IPS-18c (cell line): ENCODE results near the gene BAG2.

Experiments
- H3K4me3 ChIP-seq: 2 replicates; pipeline ENCODE4 v1.7.0; 2013; ENCODE audit warnings: low read depth, mild to moderate bottlenecking, low read length, moderate library complexity; ENCODE audit not compliant: insufficient read depth
- H3K9me3 ChIP-seq: one replicate; pipeline ENCODE4 v1.6.1; 2013; ENCODE audit warnings: mild to moderate bottlenecking, low read length, moderate library complexity; ENCODE audit not compliant: control insufficient read depth, insufficient read depth

BAG2 gene

DNA sequence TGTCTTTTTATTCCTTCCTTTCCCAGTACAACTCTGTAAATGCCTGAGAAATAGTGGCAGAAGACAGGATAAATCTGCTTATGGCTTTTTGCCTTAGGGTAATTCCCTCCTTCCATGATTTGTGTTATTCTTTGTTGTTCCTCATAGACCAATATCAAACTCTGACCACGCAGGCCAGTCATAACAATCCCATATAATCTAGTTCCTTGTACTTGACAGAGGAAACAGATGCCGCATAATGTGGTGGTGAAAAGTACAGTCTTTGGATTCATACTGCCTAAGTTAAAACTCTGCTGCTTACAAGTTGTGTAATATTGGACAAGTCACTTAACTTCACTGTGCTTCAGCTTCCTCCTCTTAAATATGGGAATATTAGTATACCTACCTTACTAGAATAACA, 8.2 kb upstream of the BAG2 start:
- Histone ChIP-seq H3K9me3 (no peaks in the 10 kb centered on the region), H3K4me3 (no peak overlapping the region)

DNA sequence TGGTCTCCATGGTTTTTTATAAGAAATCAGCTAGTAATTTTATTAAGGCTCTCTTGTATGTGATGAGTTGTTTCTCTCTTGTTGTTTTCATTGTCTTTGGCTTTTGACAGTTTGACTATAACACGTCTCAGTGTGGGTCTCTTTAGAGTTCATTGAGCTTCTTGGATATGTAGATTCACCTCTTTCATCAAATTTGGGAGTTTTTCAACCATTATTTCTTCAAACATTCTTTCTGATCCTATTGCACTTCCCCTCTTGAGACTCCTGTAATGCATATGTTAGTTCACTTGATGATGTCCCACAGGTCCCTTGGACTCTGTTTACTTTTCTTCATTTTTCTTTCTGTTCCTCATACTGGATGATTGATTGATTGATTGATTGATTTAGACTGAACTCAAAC, 7.0 kb upstream of the BAG2 start:
- H3K4me3 ChIP-seq: no peak overlapping the region
- no peaks in the 10 kb centered on the region for H3K9me3 ChIP-seq

DNA sequence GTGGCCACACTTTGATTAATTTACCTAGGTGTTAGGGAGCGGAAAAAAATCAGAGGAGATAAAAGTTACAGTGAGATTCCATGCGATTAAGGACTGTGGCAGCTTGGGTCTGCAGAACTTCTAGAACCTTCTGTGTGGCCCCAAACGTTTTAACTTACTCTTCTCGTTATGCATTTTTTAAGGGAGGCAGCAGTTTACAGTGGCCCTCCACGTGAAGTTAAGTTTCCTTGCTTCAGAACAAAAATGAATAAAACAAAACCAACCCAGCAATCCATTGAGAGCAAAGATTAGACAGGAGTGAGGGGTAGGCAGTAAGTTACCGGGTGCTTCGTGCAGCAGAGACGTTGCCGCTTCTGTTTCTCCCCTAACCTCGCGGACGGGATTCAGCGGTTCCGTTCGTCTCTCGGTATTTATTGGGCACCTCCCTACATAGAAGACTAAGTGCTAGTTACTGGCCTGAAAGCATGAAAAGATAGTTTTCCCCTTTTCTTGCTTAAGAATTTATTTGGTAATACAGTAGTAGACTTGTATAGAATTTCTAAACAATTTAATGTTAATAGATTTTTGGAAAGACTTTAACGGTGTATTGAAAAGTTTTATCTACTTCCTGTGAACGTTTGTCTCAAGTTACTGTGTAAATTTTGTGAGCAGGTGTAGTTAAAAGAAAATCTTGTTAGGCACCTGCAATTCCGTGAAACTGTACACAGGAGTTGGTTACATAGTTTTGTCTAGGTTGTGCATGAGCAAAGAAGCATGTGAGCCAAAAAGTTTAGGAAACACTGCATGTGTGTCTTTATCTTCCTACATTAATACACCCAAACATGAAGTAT, 1.1 kb downstream of the BAG2 start:
- peak overlapping the region; percentile 73 for H3K4me3 ChIP-seq

DNA sequence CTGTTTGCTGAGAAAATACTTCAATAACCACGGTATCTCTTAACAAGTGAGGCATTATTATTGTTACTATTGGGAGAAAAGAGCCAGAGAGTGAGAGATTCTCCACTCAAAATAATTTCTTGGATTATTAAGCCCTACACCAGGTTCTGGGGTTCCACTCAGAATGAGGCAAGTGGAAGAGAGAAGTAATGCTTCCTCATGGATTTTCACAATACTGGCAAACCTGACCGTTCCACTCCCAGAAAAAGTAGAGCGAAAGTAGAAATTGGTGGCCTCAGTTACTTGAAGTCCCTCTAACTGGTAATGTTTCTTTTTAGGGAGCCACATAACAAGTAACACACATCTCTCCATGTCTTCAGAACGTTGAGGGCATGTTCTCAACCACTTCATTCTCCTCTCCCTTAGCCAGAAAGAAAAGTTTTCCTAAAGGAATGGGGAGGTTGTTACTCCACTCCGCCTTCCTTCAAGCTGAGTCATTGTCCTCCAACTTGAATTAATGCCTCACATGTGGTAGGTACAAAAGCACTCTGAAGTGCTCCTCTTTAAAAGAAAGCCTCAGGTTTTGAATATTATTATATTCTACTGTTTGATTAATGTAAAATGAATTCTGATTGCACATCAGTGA, 1.9 kb downstream of the BAG2 start:
- Histone ChIP-seq H3K4me3 (peak overlapping the region; percentile 73), H3K9me3 (no peaks in the 10 kb centered on the region)

More for the DNA sequence above, 1.1 kb downstream of the BAG2 start:
- no peaks in the 10 kb centered on the region for H3K9me3 ChIP-seq

DNA sequence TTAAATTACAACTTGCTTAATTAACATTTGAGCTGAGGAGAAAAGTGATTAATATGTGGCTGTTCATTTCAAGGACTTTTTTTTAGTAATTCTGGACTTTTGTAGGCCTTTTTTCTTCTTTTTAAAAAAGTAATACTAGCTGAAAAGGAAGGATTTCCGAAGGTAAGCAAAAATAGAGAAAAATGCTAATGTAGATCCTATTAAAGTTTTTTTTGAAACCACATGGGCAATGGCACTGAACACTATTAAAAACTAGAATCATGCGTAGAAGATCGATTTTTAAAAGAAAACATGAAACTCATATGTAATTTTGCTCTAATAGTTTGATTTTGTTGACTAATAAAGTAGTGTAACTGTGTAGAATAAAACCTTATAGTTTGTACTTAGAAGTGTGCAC, 2.4 kb downstream of the BAG2 start:
- H3K4me3 ChIP-seq: no peak overlapping the region

DNA sequence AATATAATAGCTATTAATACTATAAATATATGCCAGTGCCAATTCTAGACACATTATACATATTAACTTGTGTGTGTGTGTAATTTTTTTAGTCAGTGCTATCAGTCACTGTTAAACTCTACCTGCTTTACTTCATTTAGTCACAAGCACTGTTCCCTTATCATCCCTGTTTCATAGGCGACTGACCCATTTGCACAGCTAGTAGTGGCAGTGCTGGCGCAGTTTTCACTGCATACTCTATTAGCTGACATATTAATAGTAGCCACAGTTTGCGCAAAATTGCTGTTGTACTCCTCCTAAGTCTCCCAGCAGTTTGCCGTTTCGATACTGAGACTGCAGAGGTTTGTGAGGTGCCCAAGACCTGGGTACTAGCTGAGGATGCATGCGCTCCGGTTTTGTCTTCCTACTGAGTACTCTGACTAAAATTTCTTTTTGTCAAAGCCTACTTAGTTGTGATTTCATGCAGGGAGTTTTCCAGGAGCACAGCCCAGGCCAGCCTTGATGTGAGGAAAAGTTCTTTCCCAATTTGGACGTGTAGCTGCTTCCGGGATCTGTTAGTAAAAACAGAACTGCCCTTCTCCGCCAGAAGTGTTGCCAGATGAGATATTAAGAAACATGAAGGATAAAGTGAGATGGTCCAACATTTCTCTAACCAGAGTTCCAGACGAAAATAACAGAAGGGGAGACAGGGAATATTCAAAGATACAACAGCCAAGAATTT, 5.6 kb downstream of the BAG2 start:
- no peak overlapping the region for H3K4me3 ChIP-seq
- no peaks in the 10 kb centered on the region for H3K9me3 ChIP-seq

More for the DNA sequence above, 2.4 kb downstream of the BAG2 start:
- no peaks in the 10 kb centered on the region for H3K9me3 ChIP-seq

DNA sequence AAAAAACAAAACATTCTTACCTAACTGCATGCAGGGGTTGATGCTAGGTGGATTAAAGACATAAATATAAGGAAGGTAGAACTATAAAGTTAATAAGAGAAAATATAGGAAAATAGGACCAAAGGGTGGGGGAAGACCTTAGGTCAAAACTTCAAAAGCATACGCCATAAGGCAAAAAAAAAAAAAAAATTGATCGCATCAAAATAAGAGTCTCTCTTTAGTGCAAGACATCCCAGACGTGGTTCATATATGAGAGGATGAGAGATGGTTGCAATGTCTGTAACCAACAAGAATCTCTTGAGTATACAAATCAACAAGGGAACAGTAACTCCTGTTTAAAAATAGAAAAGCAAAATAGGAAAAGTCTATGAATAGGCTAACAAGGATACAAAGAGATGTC, 8.5 kb downstream of the BAG2 start:
- H3K4me3 ChIP-seq: no peak overlapping the region
- no peaks in the 10 kb centered on the region for H3K9me3 ChIP-seq

DNA sequence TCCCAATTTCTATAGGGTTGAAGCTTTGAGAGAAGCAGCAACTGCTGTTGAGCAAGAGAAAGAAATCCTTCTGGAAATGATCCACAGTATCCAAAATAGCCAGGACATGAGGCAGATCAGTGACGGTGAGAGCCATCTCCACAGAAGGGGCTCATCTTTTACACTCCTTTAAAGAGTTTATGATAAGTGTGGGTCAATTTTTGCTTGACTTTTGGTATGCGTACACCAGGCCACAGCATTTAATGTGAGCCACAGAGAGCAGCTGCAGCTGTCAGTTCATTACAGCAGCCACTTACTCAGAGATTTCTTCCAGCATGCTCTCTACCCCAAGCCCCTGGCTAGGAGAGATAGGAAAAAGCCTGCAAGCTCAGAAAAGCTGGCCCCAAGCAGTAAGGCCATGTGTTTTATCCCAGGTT, 9.9 kb downstream of the BAG2 start:
- H3K4me3 ChIP-seq: no peak overlapping the region
- H3K9me3 ChIP-seq: no peaks in the 10 kb centered on the region

DNA sequence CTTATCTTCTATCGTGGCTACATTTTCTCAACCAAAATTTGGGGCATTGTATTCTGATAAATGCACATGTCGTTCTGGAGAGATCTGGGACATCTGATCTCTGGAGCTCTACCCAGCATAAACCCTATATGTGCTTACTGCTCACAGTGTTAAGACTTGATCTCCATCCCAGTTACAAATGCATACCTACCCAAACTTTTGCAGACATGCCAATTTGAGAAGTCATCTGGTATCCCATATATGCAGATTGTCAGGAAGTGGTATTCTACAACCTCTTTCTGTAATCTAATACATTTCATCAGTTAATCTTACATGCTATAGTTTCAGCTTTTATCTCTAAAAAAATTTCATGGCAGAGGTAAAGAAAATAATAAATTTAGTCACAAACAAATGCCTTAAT, 11.2 kb downstream of the BAG2 start:
- Histone ChIP-seq H3K4me3 (no peak overlapping the region), H3K9me3 (no peaks in the 10 kb centered on the region)

DNA sequence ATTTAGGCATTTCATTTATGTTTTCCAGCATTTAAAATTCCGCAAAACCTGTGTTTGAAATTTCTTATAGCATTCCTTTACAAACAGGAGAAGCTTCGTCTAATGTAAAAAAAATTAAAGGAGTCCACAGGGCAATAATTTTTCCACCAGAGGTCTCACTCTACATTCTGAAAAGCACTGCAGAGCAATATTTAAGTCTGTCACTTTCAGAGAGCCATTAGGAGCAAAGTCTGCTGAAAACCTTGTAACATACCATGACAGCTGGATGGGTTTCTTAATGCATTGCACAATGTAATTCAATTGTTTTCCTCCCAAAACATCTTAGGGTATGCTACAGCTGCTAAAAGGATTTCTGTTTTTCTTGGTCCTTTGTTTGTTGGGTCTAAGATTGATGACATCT, 18.0 kb downstream of the BAG2 start:
- H3K4me3 ChIP-seq: no peak overlapping the region
- H3K9me3 ChIP-seq: no peaks in the 10 kb centered on the region

DNA sequence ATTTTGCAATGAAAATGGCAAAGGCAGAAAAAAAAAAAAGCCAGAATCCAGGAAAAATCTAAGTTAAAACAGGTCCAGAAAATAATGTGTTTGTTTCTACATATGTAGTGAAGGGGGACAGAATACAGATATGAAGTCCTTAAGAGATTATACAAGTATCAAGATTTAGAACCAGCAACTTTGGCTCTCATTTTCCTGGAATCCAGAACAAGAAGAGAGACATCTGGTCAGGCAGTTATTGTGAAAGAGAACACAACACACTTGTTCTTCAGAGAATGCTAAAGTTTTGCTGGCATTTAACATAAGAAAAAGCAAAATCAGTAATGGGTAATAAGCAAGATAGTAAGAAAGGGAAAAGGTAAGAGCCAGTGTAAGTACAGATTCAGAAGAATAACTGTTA, 21.1 kb downstream of the BAG2 start:
- no peak overlapping the region for H3K4me3 ChIP-seq
- no peaks in the 10 kb centered on the region for H3K9me3 ChIP-seq

DNA sequence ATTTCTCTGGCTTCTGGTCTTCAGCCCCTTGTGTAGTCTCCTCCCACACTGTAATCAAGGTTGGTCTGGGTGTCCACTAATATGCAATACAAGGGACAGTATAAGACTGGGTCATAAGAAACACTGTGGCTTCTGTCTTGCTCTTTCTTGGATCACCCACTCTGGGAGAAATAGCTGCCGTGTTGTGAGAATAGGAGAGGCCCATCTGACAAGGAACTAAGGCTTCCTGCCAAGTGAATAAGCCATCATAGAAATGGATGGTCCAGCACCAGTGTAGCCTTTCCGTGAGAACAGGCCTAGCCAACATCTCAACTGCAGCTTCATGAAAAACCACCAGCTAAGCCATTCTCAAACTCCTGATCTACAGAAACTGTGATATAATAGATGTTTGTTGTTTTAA, 23.3 kb downstream of the BAG2 start:
- no peaks in the 10 kb centered on the region for H3K9me3 ChIP-seq
- no peak overlapping the region for H3K4me3 ChIP-seq

DNA sequence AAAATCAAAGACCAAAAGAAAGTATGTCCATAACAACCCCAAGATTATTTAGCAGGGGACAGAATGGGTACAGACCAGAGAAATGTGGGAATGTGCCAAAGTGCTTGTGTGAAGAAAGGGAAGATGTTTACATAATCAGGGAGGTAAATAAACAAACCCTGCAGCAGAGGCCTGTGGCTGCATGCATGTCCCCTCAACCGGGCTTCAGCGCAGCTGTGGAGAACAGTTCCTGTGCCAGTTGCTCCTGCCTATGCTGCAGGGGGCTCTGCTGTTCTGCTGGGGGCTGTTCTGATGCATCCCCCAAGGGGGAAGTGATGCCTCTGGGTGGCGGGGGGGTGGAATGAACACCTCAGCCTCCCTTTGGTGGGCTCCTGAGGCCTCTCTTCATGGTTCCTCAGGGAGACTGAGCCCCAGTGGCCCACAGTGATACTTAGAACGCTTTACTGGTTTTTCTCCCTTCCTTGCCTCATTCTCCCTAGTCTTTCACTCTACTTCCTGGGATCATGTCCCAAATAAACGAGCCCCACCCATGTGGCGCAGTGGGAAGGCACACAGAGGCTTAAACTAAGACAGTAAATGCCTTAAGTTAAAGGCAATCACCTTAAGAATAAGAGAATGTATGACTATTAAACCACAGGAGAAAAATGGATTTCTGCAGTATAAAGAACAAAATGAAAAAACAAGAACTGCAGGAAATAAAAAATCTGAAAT, 27.0 kb downstream of the BAG2 start:
- Histone ChIP-seq H3K4me3 (no peak overlapping the region), H3K9me3 (no peaks in the 10 kb centered on the region)

DNA sequence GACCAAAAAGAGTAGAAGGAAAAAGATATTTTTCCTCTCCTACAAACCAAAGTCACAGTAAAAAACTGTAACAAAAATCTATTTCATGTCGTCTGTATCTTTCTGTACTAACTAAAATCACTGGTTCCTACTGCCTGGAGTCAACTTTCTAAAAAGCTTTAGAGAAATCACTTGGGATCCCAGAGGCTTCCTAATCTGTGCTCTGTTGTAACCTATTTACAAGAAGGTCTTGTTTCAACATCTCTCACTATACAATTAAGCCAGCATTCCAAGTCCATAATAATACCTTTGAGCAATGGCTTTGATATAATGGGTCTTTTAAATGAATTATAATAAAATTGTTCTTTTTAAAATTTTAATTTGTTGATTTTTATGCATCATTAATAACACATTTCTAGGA, 29.6 kb downstream of the BAG2 start:
- H3K9me3 ChIP-seq: no peaks in the 10 kb centered on the region

DNA sequence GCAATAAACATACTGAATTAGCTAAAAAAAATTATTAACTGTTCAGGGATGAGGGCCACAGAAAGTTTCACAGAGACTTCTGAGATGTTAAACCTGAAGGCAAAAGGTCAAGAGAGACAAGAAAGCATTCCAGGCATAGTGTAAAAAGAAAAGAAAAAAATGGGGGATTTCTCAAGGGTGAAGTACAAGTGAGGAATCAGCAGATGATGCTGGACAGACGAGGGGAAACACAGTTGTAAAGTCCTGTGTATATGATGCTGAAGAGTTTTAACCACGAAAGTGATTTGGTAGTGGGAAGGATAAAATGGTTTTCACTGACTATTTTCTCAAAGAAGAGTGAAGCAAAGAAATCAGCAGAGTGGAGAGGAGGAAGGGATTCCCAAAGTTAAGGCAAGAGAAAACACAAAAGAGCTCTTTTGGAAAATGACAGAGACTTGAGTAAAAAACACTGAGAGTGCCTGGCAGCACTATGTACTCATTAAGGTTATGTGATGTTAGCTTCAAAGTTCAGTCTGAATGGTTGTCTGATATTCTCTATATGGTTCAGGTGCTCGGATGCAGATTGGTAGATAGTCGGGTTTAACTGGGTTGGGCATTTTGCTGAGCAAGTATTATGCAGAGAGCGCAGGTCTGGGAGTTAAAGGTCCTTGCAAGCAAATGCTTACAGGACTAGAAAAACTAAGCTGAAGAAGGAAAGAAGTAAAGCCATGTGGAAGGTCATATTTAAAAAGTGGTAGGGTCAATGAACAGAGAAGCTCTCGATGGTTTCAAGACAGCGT, 33.6 kb downstream of the BAG2 start:
- no peaks in the 10 kb centered on the region for H3K9me3 ChIP-seq
- H3K4me3 ChIP-seq: no peak overlapping the region

More for the DNA sequence above, 29.6 kb downstream of the BAG2 start:
- H3K4me3 ChIP-seq: no peak overlapping the region

DNA sequence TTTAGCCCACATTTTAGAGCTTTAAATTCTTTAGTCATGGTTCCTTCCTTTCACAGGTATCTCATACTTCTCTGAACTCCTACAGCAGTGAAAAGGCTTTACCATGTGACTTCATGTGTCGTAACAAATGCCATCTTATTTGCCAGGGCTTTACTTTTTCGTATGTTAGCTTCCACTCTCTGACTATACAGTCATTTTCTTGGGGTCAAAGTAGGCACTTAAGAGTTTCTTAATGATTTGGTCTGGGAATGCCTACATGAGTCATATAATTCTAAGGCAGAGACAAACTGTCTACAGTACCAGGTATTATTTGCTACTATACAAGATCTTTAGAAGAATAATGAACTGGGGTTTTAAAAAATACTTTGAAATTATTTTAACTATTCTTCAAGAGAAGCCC, 35.0 kb downstream of the BAG2 start:
- Histone ChIP-seq H3K9me3 (no peaks in the 10 kb centered on the region), H3K4me3 (no peak overlapping the region)

DNA sequence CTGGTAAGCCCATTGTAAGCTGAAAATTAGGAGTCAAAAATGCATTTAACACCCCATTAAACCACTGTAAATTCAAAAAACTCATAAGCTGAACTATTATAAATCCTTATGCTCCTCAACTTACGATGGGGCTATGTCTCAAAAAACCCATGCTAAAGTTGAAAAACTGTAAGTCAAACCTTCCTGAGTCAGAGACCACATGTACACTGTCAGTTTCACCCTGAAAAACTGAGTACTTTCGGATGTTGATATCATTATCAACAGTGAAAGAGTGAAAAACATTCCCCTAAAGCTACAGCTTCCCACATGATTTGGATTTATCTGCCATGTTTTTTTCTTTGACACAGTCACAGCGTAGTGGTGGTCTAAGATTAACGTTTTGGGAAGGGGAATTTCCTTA, 35.7 kb downstream of the BAG2 start:
- Histone ChIP-seq H3K9me3 (no peaks in the 10 kb centered on the region), H3K4me3 (no peak overlapping the region)
